ENCODE measurements around the gene INPP5A. TPM values are rescaled to one million over a fixed set of nuclear protein-coding genes. Genes with fewer than 3 reads are reported as not detected.

INPP5A gene
- total RNA-seq, 1 donor from 2014 or later, result 45.2 TPM

DNA sequence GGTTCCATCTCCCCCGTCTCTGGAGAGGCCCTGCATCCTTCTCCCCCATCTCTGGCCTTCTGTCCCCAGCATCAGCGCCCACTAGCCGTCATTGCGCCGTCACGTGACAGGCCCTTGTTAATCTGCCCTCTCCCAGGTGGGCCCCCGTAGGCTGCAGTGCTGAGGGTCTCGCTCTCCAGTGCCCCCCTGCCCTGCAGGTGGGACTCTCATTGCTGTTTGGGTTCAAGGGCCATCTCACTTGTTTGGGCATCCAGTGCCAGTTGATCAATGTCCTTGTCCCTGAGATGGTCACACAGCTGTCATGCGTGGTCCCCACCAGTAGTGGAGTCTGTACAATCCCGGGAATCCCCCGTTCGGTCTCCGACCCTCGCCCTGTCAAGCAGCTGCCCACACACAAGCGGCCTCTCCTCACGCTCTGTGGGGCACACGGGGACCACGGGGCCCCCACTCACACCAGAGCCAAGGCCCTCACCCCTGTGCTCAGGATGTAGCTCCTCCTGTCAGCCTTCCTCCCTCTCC lies 114.0 kb downstream of the INPP5A start:
- TF ChIP-seq, protein P1, sequence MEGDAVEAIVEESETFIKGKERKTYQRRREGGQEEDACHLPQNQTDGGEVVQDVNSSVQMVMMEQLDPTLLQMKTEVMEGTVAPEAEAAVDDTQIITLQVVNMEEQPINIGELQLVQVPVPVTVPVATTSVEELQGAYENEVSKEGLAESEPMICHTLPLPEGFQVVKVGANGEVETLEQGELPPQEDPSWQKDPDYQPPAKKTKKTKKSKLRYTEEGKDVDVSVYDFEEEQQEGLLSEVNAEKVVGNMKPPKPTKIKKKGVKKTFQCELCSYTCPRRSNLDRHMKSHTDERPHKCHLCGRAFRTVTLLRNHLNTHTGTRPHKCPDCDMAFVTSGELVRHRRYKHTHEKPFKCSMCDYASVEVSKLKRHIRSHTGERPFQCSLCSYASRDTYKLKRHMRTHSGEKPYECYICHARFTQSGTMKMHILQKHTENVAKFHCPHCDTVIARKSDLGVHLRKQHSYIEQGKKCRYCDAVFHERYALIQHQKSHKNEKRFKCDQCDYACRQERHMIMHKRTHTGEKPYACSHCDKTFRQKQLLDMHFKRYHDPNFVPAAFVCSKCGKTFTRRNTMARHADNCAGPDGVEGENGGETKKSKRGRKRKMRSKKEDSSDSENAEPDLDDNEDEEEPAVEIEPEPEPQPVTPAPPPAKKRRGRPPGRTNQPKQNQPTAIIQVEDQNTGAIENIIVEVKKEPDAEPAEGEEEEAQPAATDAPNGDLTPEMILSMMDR (IDR thresholded peaks at IDR 0.05; ENCODE audit: unreplicated experiment), result no peak
- peaks cover 8% of the 10 kb centered on the region for H3K36me3 Mint-ChIP-seq (ENCODE audit: low read depth, unreplicated experiment)
- H3K27ac Mint-ChIP-seq (ENCODE audit: unreplicated experiment), result no peak overlapping the region
- DNase-seq (ENCODE audit: low spot score), result no peak
- peaks cover 12% of the 10 kb centered on the region for H3K4me1 Mint-ChIP-seq (ENCODE audit: unreplicated experiment)
- H3K9me3 Mint-ChIP-seq (ENCODE audit: unreplicated experiment), result no peaks in the 10 kb centered on the region
- no peak overlapping the region for H3K4me3 Mint-ChIP-seq (ENCODE audit: unreplicated experiment)
- H3K27me3 Mint-ChIP-seq (ENCODE audit: unreplicated experiment), result peaks cover 15% of the 10 kb centered on the region

DNA sequence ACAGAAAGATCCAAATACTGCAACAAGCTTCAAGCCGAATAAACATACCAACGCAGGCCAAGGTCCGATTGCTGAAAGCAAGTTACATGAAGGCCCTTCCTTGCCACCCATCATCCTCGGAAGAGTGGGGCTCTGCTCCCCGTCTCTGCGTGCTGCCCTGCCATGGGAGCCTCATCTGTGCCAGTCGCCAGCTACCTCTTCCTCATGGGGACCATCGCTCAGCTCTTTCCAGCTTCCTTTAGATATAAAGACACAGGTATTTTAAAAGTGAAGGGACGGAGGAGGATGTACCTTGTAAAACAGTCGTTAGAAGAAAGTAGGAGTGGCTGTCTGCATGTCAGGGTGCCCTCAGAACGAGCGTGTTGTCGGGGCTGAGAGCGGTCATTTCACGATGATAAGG lies 114.9 kb downstream of the INPP5A start:
- TF ChIP-seq, protein P1 (IDR thresholded peaks at IDR 0.05; ENCODE audit: unreplicated experiment), result no peak
- peaks cover 8% of the 10 kb centered on the region for H3K36me3 Mint-ChIP-seq (ENCODE audit: low read depth, unreplicated experiment)
- H3K4me3 Mint-ChIP-seq (ENCODE audit: unreplicated experiment), result no peak overlapping the region
- DNase-seq (ENCODE audit: low spot score), result no peak
- H3K27me3 Mint-ChIP-seq (ENCODE audit: unreplicated experiment), result peaks cover 15% of the 10 kb centered on the region
- peaks cover 12% of the 10 kb centered on the region for H3K4me1 Mint-ChIP-seq (ENCODE audit: unreplicated experiment)
- H3K27ac Mint-ChIP-seq (ENCODE audit: unreplicated experiment), result no peak overlapping the region
- H3K9me3 Mint-ChIP-seq (ENCODE audit: unreplicated experiment), result no peaks in the 10 kb centered on the region

DNA sequence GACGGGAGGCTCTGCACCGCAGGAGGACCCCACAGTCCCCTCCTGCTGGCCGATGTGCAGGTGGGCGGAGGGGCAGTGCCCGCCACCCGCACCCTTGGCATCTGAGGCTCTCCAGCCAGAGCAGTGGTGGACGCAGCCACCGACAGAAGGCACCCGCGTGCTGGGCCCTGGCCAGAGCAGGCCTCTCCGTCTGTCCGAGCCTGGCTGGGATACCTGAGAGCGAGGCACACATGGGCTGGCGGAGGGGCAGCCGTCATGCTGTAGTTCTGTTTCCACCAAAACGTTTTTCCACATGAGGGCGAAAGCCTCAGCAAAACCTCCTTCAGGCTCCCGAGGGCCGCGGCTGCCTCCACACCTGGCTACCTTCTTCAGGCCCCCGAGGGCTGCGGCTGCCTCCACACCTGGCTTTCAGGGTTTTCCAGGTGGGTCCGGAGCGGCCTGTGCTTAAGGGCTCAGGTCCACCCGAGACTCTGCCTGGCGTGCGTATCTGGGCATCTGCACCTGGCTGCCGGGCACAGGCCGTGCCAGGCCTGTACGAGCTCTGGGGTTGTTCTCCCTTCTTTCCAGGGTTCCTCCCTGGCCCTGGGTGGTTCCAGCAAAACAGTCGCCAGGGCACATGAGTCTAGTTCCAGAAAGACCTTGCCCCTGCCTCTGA lies 115.5 kb downstream of the INPP5A start:
- H3K36me3 Mint-ChIP-seq (ENCODE audit: low read depth, unreplicated experiment), result peaks cover 10% of the 10 kb centered on the region
- H3K27ac Mint-ChIP-seq (ENCODE audit: unreplicated experiment), result no peak overlapping the region
- H3K9me3 Mint-ChIP-seq (ENCODE audit: unreplicated experiment), result no peaks in the 10 kb centered on the region
- DNase-seq (ENCODE audit: low spot score), result no peak
- peaks cover 15% of the 10 kb centered on the region for H3K27me3 Mint-ChIP-seq (ENCODE audit: unreplicated experiment)
- no peak overlapping the region for H3K4me3 Mint-ChIP-seq (ENCODE audit: unreplicated experiment)
- H3K4me1 Mint-ChIP-seq (ENCODE audit: unreplicated experiment), result peaks cover 12% of the 10 kb centered on the region
- TF ChIP-seq, protein P1 (IDR thresholded peaks at IDR 0.05; ENCODE audit: unreplicated experiment), result no peak

DNA sequence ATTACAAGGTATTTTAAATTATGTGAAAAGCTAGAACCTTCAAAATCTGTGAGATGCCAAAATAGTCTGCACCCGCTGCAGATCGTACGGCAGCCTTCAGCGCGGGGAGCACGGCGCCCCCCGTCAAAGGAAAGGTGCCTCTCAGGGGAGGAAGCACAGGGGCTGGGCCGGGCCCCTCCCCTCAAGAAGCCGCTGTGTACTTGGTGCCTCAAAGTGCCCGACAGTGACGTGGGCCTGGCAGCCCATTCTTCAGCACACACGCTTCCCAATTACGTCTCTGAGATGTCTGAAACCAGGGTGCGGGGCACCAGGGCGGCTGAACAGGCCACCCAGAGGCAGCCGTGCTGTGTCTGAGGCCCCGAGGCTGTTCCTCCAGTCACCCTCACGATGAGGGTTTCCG lies 116.1 kb downstream of the INPP5A start:
- TF ChIP-seq, protein P1 (IDR thresholded peaks at IDR 0.05; ENCODE audit: unreplicated experiment), result no peak
- no peak overlapping the region for H3K4me3 Mint-ChIP-seq (ENCODE audit: unreplicated experiment)
- no peak for DNase-seq (ENCODE audit: low spot score)
- H3K4me1 Mint-ChIP-seq (ENCODE audit: unreplicated experiment), result peaks cover 8% of the 10 kb centered on the region
- H3K36me3 Mint-ChIP-seq (ENCODE audit: low read depth, unreplicated experiment), result peaks cover 13% of the 10 kb centered on the region
- H3K27ac Mint-ChIP-seq (ENCODE audit: unreplicated experiment), result no peak overlapping the region
- no peaks in the 10 kb centered on the region for H3K9me3 Mint-ChIP-seq (ENCODE audit: unreplicated experiment)
- peaks cover 14% of the 10 kb centered on the region for H3K27me3 Mint-ChIP-seq (ENCODE audit: unreplicated experiment)

DNA sequence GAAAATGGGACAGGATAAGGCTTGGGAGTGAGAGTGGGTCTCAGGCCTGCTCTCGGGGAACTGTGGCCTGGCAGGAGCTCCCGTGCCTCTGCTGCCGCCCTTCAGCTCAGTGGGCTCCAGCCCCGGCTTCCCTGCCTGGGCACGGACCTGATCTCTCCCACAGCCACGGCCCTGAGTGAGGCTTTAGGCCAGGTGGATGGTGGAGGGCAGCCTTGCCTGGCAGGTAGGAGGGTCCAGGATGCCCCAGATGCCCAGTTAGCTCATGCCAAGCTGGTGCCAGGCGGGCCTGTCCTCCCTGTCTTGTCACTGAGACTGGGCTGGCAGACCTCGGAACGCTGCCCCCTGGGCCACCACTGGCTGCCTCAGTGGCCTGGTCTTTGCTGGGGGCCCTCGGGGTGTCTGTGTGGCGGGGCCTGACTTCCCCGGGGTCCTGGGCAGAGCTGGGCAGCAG lies 116.6 kb downstream of the INPP5A start:
- no peaks in the 10 kb centered on the region for H3K9me3 Mint-ChIP-seq (ENCODE audit: unreplicated experiment)
- peaks cover 5% of the 10 kb centered on the region for H3K4me1 Mint-ChIP-seq (ENCODE audit: unreplicated experiment)
- peaks cover 13% of the 10 kb centered on the region for H3K27me3 Mint-ChIP-seq (ENCODE audit: unreplicated experiment)
- no peak for DNase-seq (ENCODE audit: low spot score)
- TF ChIP-seq, protein P1 (IDR thresholded peaks at IDR 0.05; ENCODE audit: unreplicated experiment), result no peak
- H3K27ac Mint-ChIP-seq (ENCODE audit: unreplicated experiment), result no peak overlapping the region
- no peak overlapping the region for H3K4me3 Mint-ChIP-seq (ENCODE audit: unreplicated experiment)
- H3K36me3 Mint-ChIP-seq (ENCODE audit: low read depth, unreplicated experiment), result peaks cover 13% of the 10 kb centered on the region

Measured in endothelial cell (in vitro differentiated cells).